PC-9 (cell line): ENCODE data around the gene HPN. TPM values are rescaled to one million over a fixed set of nuclear protein-coding genes. Genes with fewer than 3 reads are reported as not detected.

ENCODE experiments used
- BruUV-seq: library from RNA; stranded (reverse); fragments of 400-500 nt; replicated peaks from 2 replicates; lab custom pipeline; 2021; lab: Mats Ljungman, UMichigan
- CTCF ChIA-PET: fragments of 300-600 bp; sonication (Branson Sonifier 250); formaldehyde crosslinking; loops from one replicate; lab custom pipeline; 2022; ENCODE audit warnings: antibody characterized with exemption; lab: Charles Lee
- POLR2A ChIA-PET: fragments of 300-600 bp; sonication (Branson Sonifier 250); formaldehyde crosslinking; loops from one replicate; lab custom pipeline; 2022; ENCODE audit warnings: antibody characterized with exemption; ENCODE audit not compliant: unreplicated experiment; lab: Charles Lee
- DNase-seq, 2 experiments: peaks; one replicate each; pipeline versions ENCODE4 v3.0.0 to v3.0.0-alpha.2; 2015 to 2022; ENCODE audit warnings: mixed read lengths in 1 of 2
- H2AFZ ChIP-seq: fragments of 200-600 bp; sonication (generic); 2 replicates; pipeline ENCODE4 v1.8.1; 2017; ENCODE audit warnings: antibody characterized with exemption
- H3F3A ChIP-seq: fragments of 200-600 bp; sonication (generic); 2 replicates; pipeline ENCODE4 v1.8.1; 2017; ENCODE audit warnings: antibody characterized with exemption, mild to moderate bottlenecking, low read depth; ENCODE audit not compliant: insufficient read depth
- H3K27ac ChIP-seq: fragments of 200-600 bp; sonication (generic); 2 replicates; pipeline ENCODE4 v1.6.1; 2016; ENCODE audit warnings: mixed run types
- H3K27me3 ChIP-seq: fragments of 200-600 bp; sonication (generic); 2 replicates; pipeline ENCODE4 v1.6.1; 2016; ENCODE audit warnings: low read depth, mixed run types; ENCODE audit not compliant: insufficient read depth
- H3K36me3 ChIP-seq: fragments of 200-600 bp; sonication (generic); 2 replicates; pipeline ENCODE4 v1.6.1; 2016; ENCODE audit warnings: low read depth, mixed run types
- H3K4me1 ChIP-seq: fragments of 200-600 bp; sonication (generic); replicated peaks from 2 replicates; pipeline ENCODE4 v1.6.1; 2016; ENCODE audit warnings: mixed run types; ENCODE audit not compliant: insufficient read depth
- H3K4me2 ChIP-seq: fragments of 200-600 bp; sonication (generic); 2 replicates; pipeline ENCODE4 v1.6.1; 2017; ENCODE audit warnings: mixed run types
- H3K4me3 ChIP-seq: fragments of 200-600 bp; sonication (generic); 2 replicates; pipeline ENCODE4 v1.6.1; 2016; ENCODE audit warnings: mixed run types
- H3K79me2 ChIP-seq: fragments of 200-600 bp; sonication (generic); 2 replicates; pipeline ENCODE4 v1.6.1; 2017; ENCODE audit warnings: low read depth, mixed run types
- H3K9me2 ChIP-seq: fragments of 200-600 bp; sonication (generic); 2 replicates; pipeline ENCODE4 v1.8.1; 2017; ENCODE audit warnings: mild to moderate bottlenecking; ENCODE audit not compliant: insufficient read depth
- H3K9me3 ChIP-seq: fragments of 200-600 bp; sonication (generic); 2 replicates; pipeline ENCODE4 v1.8.1; 2016; ENCODE audit warnings: low read depth; ENCODE audit not compliant: insufficient read depth
- H4K20me1 ChIP-seq: fragments of 200-600 bp; sonication (generic); 2 replicates; pipeline ENCODE4 v1.8.1; 2017; ENCODE audit not compliant: insufficient read depth
- EZH2 ChIP-seq: fragments of 200-600 bp; sonication (generic); IDR thresholded peaks from 2 replicates; pipeline ENCODE4 v1.8.0; 2017; ENCODE audit warnings: antibody characterized with exemption, low read depth
- intact Hi-C: fragments of 100-400 bp; cut with micrococcal nuclease; formaldehyde crosslinking; loops from one replicate; pipeline ENCODE4 v1.10.0; 2022; ENCODE audit not compliant: unreplicated experiment
- total RNA-seq: library from RNA; stranded (reverse); gene quantifications from 2 replicates; pipeline ENCODE4 v1.2.3, GENCODE V29; 2021
- TF ChIP-seq, protein P1 (sequence below): fragments of 200-600 bp; sonication (generic); conservative IDR thresholded peaks from 2 replicates; pipeline ENCODE4 v1.6.1; 2017; ENCODE audit warnings: mixed run types, antibody characterized with exemption, mild to moderate bottlenecking, moderate library complexity

Gene HPN
- total RNA-seq, 1 experiment from 2014 or later, result 12.3 TPM

DNA sequence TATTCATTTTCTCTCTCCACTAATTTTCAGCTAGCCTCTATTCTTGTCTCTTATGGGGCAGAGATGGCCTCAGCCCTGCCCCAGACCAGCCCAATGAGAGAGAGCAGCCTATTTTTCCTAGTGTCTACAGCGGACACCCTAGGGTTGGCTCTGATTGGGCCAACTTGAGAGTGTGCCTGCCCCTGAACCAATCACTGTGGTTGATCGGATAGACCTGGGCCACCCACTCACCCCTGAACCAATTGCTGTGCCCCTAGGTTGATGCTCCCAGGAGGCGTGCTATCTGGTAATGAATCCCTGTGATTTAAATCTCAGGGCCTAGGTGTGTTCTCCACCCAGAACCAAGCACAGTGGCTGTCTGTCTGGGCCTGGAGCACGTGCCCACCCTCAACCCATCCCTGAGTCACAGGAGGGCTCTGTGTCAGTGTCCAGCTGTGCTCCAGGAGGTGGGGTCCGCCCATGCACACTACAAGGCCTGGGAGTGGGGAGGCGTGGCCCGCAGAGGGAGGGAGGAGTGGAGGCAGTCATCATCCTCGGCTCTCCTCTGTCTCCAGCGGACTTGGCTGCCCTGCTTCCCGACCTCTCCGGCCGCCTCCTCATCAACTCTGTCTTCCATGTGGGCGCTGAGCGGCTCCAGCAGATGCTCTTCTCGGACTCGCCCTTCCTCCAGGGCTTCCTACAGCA, 26.1 kb upstream of the HPN start:
- Histone ChIP-seq H3K27me3 (no peaks in the 10 kb centered on the region), H3K4me3 (no peak overlapping the region), H4K20me1 (no peaks in the 10 kb centered on the region), H3K36me3 (no peaks in the 10 kb centered on the region), H3K4me2 (no peak overlapping the region), H3K9me3 (no peaks in the 10 kb centered on the region), H3K9me2 (no peaks in the 10 kb centered on the region), H3K4me1 (no peaks in the 10 kb centered on the region), H3F3A (0 out of 2 replicates have a peak, but pooled peaks cover 4% of the 10 kb centered on the region), H3K27ac (no peak overlapping the region), H2AFZ (no peak overlapping the region), H3K79me2 (no peaks in the 10 kb centered on the region)
- no TSS peak for BruUV-seq
- TF ChIP-seq, protein P1, sequence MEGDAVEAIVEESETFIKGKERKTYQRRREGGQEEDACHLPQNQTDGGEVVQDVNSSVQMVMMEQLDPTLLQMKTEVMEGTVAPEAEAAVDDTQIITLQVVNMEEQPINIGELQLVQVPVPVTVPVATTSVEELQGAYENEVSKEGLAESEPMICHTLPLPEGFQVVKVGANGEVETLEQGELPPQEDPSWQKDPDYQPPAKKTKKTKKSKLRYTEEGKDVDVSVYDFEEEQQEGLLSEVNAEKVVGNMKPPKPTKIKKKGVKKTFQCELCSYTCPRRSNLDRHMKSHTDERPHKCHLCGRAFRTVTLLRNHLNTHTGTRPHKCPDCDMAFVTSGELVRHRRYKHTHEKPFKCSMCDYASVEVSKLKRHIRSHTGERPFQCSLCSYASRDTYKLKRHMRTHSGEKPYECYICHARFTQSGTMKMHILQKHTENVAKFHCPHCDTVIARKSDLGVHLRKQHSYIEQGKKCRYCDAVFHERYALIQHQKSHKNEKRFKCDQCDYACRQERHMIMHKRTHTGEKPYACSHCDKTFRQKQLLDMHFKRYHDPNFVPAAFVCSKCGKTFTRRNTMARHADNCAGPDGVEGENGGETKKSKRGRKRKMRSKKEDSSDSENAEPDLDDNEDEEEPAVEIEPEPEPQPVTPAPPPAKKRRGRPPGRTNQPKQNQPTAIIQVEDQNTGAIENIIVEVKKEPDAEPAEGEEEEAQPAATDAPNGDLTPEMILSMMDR, result no peak
- no peak for TF ChIP-seq EZH2
- CTCF ChIA-PET, result no interaction called here
- no peak for DNase-seq
- POLR2A ChIA-PET, result no interaction called here
- intact Hi-C loops, result no loop called here

- CTCF ChIA-PET, result no interaction called here
- no peak overlapping the region for H3K4me2 ChIP-seq
- no peak overlapping the region for H3K27ac ChIP-seq
- H3K4me1 ChIP-seq, result no peaks in the 10 kb centered on the region
- H3K4me3 ChIP-seq, result no peak overlapping the region
- TF ChIP-seq, protein P1, result no peak
- no peak for TF ChIP-seq EZH2
- POLR2A ChIA-PET, result no interaction called here
- no TSS peak for BruUV-seq
- no peak for DNase-seq
- intact Hi-C loops, result no loop called here
- no peak overlapping the region for H2AFZ ChIP-seq
- H3K27me3 ChIP-seq, result no peaks in the 10 kb centered on the region
- H3K36me3 ChIP-seq, result no peaks in the 10 kb centered on the region
- H4K20me1 ChIP-seq, result no peaks in the 10 kb centered on the region
- no peaks in the 10 kb centered on the region for H3K9me3 ChIP-seq
- 0 out of 2 replicates have a peak, but pooled peaks cover 4% of the 10 kb centered on the region for H3F3A ChIP-seq
- no peaks in the 10 kb centered on the region for H3K79me2 ChIP-seq
- no peaks in the 10 kb centered on the region for H3K9me2 ChIP-seq
Observed at GRCh38 chr19:35015954-35016351, 25.6 kb upstream of the HPN start.

- Histone ChIP-seq H3K79me2 (no peaks in the 10 kb centered on the region), H3K36me3 (no peaks in the 10 kb centered on the region), H3K4me2 (no peak overlapping the region), H3K9me2 (no peaks in the 10 kb centered on the region), H3K4me3 (no peak overlapping the region), H4K20me1 (no peaks in the 10 kb centered on the region), H2AFZ (no peak overlapping the region), H3K27me3 (no peaks in the 10 kb centered on the region), H3K4me1 (no peaks in the 10 kb centered on the region), H3K27ac (no peak overlapping the region), H3K9me3 (no peaks in the 10 kb centered on the region), H3F3A (0 out of 2 replicates have a peak, but pooled peaks cover 4% of the 10 kb centered on the region)
- TF ChIP-seq EZH2, result no peak
- TF ChIP-seq, protein P1, result no peak
- DNase-seq, result no peak
- ChIA-PET POLR2A (no interaction called here), CTCF (no interaction called here)
- intact Hi-C loops, result no loop called here
- BruUV-seq, result no TSS peak
Observed at GRCh38 chr19:35017507-35017906, 24.0 kb upstream of the HPN start.
